ENCODE data around the gene H2BK1.

Gene H2BK1

GRCh38 chr7:151187409-151188251, 22.7 kb downstream of the H2BK1 start:
- Mint-ChIP-seq H3K4me3 (no peak overlapping the region), H3K27ac (peak overlapping the region; percentile 36), H3K36me3 (no peaks in the 10 kb centered on the region), H3K9me3 (no peaks in the 10 kb centered on the region), H3K4me1 (peaks cover 11% of the 10 kb centered on the region)
- DNase-seq (ENCODE audit: low spot score in 2 of 2) (no peak), ATAC-seq (no peak)

GRCh38 chr7:151186640-151187408, 23.5 kb downstream of the H2BK1 start, which contains the start of gene ASB10:
ASB10 (minus strand) TSS chr7:151187250; CDS start chr7:151187130, 120 bp downstream.
- DNase-seq (ENCODE audit: low spot score in 2 of 2) (no peak), ATAC-seq (no peak)
- no peak within 1 kb of the TSS for H3K4me3 Mint-ChIP-seq
- no peaks in the 10 kb centered on the region for H3K36me3 Mint-ChIP-seq
- H3K4me1 Mint-ChIP-seq = peaks cover 11% of the 10 kb centered on the region
- H3K9me3 Mint-ChIP-seq = no peaks in the 10 kb centered on the region
- H3K27ac Mint-ChIP-seq = peak within 1 kb of the TSS; percentile 36

GRCh38 chr7:151185762-151186639, 24.3 kb downstream of the H2BK1 start:
- Mint-ChIP-seq H3K4me3 (no peak overlapping the region), H3K36me3 (no peaks in the 10 kb centered on the region), H3K27ac (no peak overlapping the region), H3K4me1 (peaks cover 10% of the 10 kb centered on the region), H3K9me3 (no peaks in the 10 kb centered on the region)
- ATAC-seq = no peak
- DNase-seq (ENCODE audit: low spot score in 2 of 2) = no peak

- peak; percentile 17 for ATAC-seq
- no peak overlapping the region for H3K27ac Mint-ChIP-seq
Observed at GRCh38 chr7:151181011-151181431, 29.3 kb downstream of the H2BK1 start.

GRCh38 chr7:151179946-151180345, 30.3 kb downstream of the H2BK1 start:
- H3K9me3 Mint-ChIP-seq = no peaks in the 10 kb centered on the region
- ATAC-seq (no peak), DNase-seq (ENCODE audit: low spot score in 2 of 2) (no peak)
- no peaks in the 10 kb centered on the region for H3K36me3 Mint-ChIP-seq
- no peaks in the 10 kb centered on the region for H3K4me1 Mint-ChIP-seq
- no peak overlapping the region for H3K27ac Mint-ChIP-seq
- no peak overlapping the region for H3K4me3 Mint-ChIP-seq

More at GRCh38 chr7:151181011-151181431, 29.3 kb downstream of the H2BK1 start:
- Mint-ChIP-seq H3K4me1 (no peaks in the 10 kb centered on the region), H3K36me3 (no peaks in the 10 kb centered on the region), H3K4me3 (no peak overlapping the region), H3K9me3 (no peaks in the 10 kb centered on the region)
- no peak for DNase-seq (ENCODE audit: low spot score in 2 of 2)

- Mint-ChIP-seq H3K4me3 (no peak overlapping the region), H3K9me3 (no peaks in the 10 kb centered on the region), H3K4me1 (no peaks in the 10 kb centered on the region), H3K36me3 (no peaks in the 10 kb centered on the region), H3K27ac (no peak overlapping the region)
- DNase-seq (ENCODE audit: low spot score in 2 of 2) (no peak), ATAC-seq (no peak)
Observed at GRCh38 chr7:151179287-151179860, 30.9 kb downstream of the H2BK1 start.

- DNase-seq (ENCODE audit: low spot score in 2 of 2) = no peak
- Mint-ChIP-seq H3K4me3 (no peak overlapping the region), H3K36me3 (no peaks in the 10 kb centered on the region), H3K9me3 (no peaks in the 10 kb centered on the region), H3K27ac (no peak overlapping the region), H3K4me1 (no peaks in the 10 kb centered on the region)
- ATAC-seq = no peak
Observed at GRCh38 chr7:151178831-151179230, 31.5 kb downstream of the H2BK1 start.

GRCh38 chr7:151178236-151178635, 32.1 kb downstream of the H2BK1 start:
- H3K36me3 Mint-ChIP-seq = peaks cover 2% of the 10 kb centered on the region
- H3K4me1 Mint-ChIP-seq = peaks cover 4% of the 10 kb centered on the region
- no peak overlapping the region for H3K27ac Mint-ChIP-seq
- no peak for ATAC-seq
- no peak overlapping the region for H3K4me3 Mint-ChIP-seq
- H3K9me3 Mint-ChIP-seq = no peaks in the 10 kb centered on the region
- no peak for DNase-seq (ENCODE audit: low spot score in 2 of 2)

- Mint-ChIP-seq H3K36me3 (peaks cover 6% of the 10 kb centered on the region), H3K4me1 (peaks cover 14% of the 10 kb centered on the region), H3K27ac (no peak overlapping the region), H3K4me3 (no peak overlapping the region), H3K9me3 (no peaks in the 10 kb centered on the region)
- DNase-seq (ENCODE audit: low spot score in 2 of 2) = no peak
- ATAC-seq = no peak
Observed at GRCh38 chr7:151177310-151177709, 33.0 kb downstream of the H2BK1 start.

GRCh38 chr7:151176401-151176800, 33.9 kb downstream of the H2BK1 start:
- Mint-ChIP-seq H3K9me3 (no peaks in the 10 kb centered on the region), H3K27ac (no peak overlapping the region), H3K4me3 (no peak overlapping the region), H3K36me3 (peaks cover 6% of the 10 kb centered on the region), H3K4me1 (peaks cover 16% of the 10 kb centered on the region)
- no peak for ATAC-seq
- no peak for DNase-seq (ENCODE audit: low spot score in 2 of 2)

- H3K27ac Mint-ChIP-seq = no peak overlapping the region
- ATAC-seq (no peak), DNase-seq (ENCODE audit: low spot score in 2 of 2) (no peak)
- peaks cover 16% of the 10 kb centered on the region for H3K4me1 Mint-ChIP-seq
- H3K9me3 Mint-ChIP-seq = no peaks in the 10 kb centered on the region
- no peak overlapping the region for H3K4me3 Mint-ChIP-seq
- H3K36me3 Mint-ChIP-seq = peaks cover 6% of the 10 kb centered on the region
Observed at GRCh38 chr7:151175793-151176311, 34.4 kb downstream of the H2BK1 start.

- Mint-ChIP-seq H3K4me3 (no peak overlapping the region), H3K36me3 (peaks cover 6% of the 10 kb centered on the region), H3K27ac (no peak overlapping the region), H3K4me1 (peaks cover 16% of the 10 kb centered on the region), H3K9me3 (no peaks in the 10 kb centered on the region)
- ATAC-seq (no peak), DNase-seq (ENCODE audit: low spot score in 2 of 2) (no peak)
Observed at GRCh38 chr7:151175047-151175792, 35.1 kb downstream of the H2BK1 start.

- no peak overlapping the region for H3K27ac Mint-ChIP-seq
- ATAC-seq (no peak), DNase-seq (ENCODE audit: low spot score in 2 of 2) (no peak)
- peaks cover 16% of the 10 kb centered on the region for H3K4me1 Mint-ChIP-seq
- peaks cover 6% of the 10 kb centered on the region for H3K36me3 Mint-ChIP-seq
- H3K9me3 Mint-ChIP-seq = no peaks in the 10 kb centered on the region
- no peak overlapping the region for H3K4me3 Mint-ChIP-seq
Observed at GRCh38 chr7:151174246-151175046, 35.8 kb downstream of the H2BK1 start.
